ENCODE measurements around the gene SUSD4. TPM values are rescaled to one million over a fixed set of nuclear protein-coding genes. Genes with fewer than 3 reads are reported as not detected.

The SUSD4 gene
- total RNA-seq, 1 donor from 2014 or later, result 11.2 TPM

DNA sequence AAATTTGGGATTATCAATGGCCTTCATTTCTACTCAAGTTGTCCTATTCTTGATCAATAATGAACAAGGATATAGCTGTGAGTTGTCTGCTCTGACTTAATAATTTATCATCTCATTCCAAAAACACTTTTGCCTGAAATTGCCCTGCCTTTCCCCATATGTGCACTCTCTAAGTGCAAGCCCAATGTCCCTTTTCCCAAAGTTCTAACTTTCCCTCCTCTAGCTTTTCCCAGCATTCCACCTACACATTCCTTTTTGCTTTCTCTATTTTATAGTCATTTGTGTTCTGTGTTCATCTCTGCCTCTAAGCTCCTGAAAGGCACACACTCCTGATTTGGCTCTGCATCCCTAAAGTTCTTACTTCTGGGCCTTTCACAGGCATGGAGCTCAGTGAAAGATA, 34.7 kb downstream of the SUSD4 start:
- no peak for DNase-seq

DNA sequence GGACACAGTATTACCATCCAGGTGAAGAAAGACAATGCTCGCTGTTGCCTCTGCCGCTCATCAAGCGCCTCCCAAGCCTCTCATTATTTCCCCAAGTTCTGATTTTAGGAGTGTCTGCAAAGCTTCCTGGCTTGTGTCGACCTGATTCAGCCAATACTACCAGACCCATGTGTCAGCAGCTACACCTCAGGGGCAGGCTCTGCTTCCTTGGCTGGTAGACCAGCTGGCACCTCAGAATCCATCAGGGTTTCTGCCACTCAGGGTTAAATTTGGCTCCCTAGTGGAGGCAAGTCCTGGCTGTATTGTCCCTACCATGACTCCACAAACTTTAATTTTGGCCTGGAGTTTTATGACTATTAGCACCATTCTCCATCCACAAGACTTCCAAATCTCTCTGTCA, 35.4 kb downstream of the SUSD4 start:
- no peak for DNase-seq

DNA sequence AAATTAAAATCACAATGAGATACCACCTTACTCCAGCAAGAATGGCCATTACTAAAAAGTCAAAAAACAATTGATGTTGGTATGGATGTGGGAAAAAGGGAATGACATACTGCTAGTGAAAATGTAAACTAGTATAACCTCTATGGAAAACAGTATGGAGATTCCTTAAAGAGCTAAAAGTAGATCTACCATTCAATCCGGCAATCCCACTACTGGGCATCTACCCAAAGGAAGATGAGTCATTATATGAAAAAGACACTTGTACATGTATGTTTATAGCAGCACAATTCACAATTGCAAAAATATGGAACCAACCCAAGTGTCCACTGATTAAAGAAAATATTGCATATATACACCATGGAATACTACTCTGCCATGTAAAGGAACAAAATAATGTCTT, 37.2 kb downstream of the SUSD4 start:
- DNase-seq, result no peak

DNA sequence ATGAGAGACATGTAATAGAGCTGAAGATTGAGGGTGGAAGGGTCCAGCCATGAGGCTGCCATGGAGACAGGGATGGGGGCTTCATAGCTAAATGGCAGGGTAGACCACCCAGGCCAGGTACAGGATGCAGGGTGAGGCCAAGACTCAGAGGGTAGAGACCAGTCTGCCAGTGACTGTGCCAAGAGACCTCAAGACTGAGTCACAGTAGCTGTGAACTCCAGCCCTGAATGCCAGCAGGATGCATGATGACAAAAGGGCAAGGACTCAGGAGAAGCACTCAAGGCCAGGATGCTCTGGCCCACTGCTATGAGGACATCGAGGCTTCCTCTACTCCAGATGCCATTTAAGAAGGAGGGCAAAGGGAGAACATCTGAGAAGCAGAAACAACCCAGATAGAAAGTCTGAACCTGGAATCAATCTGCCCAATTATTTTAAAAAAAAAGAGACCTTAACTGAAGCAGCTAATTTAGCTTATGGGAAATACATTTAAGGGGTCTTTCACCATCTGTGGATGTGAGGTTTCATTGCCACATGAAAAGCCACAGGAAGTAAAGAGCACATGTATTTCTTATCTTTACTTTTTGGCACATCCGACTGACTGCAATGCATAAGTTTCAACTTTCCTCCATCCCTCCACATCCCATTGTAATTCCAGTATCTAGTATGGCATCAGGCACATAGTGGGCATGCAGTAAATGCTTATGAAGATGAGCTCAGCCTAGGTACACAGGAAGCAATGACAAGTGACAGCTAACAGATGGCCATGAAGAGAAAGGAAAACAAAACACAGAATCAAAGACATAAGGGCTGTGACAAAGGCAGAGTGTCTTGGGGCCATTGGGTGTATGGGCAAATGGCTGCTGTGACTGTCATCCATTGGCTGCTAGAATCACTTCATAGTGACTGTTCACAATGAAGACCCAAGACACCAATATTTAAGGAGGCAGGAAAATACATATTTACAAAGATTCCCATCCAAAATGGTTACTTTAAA, 40.2 kb downstream of the SUSD4 start:
- DNase-seq, result no peak

DNA sequence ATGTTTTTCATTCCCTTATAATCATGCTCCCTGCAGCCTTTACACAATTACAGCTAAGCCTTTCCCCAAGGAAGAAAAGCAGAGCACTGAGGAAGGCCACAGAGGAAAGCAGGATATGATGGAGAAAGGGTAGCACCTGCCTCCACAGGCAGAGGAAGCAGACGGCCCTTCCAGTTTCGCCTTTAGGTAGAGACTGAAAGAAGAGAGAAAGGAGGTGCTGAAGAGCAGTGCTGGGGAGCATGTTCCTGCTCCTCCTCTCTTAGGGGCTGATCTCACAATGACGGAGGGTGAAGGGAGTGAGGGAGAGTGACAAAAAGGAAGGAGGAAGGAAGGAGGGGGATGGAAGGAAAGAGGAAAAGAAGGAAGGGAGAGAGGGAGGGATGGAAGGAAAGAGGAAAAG, 41.1 kb downstream of the SUSD4 start:
- no peak for DNase-seq

DNA sequence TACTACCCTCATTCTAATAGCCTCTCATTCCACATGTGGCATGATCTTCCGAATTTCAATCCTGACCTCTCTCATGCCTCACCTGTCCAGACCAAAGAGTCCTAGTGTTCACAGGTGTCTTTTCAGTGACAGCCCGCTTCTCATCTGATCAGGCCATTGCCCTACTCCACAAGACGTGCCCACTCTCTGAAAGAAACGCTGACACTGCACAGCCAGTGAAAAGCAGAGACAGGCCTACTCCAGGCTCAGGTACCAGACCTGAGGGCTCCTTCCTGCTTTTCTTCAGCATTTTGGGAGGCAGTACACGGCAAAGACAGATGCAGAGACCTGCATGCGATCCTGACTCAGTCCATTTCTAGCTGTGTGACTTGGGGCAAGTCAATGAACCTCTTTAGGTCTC, 43.0 kb downstream of the SUSD4 start:
- DNase-seq, result no peak

DNA sequence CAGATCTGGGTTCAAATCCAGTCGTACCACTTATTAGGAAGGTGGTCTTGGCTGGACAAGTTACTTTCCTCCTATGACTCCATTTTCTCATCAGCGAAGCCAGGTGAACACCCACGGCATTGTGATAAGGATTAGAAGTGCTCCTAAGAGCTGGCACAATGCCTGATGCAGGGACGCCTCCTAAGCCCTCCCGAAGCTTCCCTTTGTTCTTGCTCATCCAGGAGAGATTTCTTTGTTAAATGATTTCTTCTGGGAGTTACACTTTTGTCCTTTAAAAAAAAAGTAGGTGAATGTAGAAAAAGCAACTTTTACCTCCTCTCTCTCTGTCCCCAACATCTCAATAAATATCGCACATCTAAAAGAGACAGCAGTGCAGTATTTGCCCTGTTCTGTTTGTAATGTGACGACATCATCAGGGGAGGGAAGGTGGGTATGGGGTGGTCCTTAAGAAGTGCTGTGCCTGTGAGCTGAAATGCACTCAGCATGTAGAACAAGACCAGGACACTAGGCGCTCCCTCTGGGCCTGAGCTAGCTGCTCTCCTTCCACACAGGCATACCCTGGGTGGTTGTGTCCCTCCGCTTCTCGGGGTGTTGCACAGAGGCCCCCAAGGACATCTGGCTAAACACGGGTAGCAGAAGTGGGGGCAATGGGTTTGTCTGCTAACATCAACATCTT, 43.9 kb downstream of the SUSD4 start:
- no peak for DNase-seq

DNA sequence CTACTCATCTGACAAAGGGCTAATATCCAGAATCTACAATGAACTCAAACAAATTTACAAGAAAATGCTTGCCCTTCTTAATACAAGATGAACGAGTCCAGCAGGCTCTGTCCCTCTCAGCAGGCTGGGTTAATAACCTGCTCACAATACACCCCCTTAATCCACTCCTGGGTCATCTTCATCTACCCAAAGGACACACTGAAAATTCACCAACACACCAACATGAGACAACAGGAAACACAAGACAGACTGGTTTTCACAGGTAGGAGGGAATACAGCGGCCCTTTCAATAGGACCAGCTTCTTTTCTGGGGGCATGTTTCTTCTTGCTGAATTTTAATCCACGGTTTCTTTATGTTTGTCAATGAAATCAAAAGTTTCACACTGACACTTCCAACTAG, 44.6 kb downstream of the SUSD4 start:
- DNase-seq, result no peak

DNA sequence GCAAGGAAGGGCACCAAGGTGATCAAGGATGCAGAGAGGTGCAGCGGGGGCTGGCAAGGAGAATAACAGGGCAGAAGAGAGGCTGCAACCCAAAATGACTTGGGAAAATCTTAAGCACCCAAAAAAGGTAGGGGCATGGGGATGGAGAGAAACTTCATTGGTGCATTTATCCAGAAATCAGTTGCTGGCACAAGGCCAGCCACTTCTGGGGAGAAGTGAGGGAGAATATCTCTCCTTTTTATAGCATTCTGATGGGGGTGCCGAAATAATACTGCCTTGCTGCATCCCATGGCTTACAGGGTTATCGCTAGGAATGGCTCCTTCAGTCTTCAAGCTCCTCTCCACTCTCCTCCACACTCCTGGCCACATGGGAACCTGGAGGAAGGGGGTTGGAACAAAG, 47.9 kb downstream of the SUSD4 start:
- no peak for DNase-seq

DNA sequence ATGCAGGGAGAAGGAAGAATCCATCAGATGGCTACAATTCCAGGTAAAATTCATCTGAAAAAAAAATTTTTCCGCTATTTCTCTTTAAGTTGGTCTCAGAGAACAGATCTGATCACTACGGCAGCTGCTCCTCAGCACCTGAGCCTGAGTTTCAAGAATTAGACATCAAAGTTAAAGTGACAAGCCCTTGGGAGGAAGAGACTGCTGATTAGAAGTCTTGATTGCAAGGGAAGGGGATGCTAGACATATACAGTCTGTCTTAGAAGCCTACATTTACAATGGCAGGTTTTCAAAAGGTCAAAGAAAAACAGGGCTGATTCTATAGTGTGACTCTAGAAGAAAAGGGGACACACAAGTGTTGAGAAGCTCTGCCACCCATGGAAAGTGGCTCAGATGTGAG, 48.3 kb downstream of the SUSD4 start:
- no peak for DNase-seq

DNA sequence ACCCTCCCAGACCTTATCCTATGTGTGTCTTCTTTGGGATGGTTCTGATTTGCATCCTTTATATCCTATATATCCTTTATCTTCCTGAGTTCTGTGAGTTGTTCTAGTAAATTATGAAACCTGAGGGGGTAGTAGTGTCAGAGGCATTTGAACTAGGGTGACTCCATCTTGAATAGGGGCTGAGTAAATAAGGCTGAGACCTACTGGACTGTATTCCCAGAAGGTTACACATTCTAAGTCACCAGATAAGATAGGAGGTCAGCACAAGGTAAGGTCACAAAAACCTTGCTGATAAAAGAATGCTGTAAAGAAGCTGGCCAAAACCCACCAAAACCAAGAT, 50.6 kb downstream of the SUSD4 start:
- DNase-seq, result no peak

DNA sequence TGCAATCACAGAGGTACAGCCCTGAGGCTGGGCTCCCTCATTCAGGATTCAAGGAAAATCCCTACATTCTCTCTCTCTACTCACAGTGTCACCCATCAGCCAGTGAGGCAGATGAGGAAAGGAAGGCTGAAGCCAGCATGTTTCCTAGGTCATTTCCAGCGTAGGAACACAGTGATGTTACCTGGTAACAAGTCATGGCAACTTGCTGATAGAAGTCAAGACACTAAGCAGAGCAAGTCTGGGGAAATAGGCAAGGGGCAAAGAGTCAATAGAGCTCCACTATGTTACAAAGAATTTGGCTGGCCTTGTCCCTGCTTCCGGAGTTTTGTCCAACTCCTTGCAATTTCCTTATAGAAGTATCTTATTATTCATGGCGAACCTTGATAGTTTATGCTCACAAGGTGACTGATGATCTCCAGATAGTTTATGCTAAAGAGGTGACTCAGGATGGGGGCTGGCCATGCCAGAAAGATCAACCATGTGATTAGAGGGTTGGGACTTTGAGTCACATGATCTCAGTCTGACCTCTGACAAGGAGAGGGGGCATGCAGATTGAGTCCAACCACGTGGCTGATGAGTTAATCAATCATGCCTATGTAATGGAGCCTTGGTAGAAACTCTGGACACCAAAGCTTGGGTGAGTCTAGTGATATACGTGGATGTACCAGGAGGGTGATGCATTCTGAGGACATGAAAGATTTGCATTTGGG, 51.1 kb downstream of the SUSD4 start:
- no peak for DNase-seq

DNA sequence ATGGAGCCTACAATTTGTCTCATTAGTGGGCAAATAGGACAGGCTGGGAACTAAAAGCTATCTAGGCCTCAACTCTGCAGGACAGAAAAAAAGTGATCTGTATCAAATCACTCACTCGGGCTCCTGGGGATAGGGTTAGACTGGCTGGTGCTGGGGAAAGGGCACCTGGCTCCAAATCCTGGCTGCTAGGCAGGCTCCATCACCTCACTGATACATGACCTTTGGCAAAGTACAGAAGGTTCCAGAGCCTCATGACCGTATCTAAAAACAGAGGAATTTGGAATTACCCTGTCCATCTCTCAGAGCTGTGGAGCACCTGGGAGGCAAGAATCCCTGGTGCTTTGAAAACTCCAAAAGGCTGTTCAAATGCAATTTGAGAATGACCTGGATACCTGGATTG, 51.7 kb downstream of the SUSD4 start:
- DNase-seq, result no peak

DNA sequence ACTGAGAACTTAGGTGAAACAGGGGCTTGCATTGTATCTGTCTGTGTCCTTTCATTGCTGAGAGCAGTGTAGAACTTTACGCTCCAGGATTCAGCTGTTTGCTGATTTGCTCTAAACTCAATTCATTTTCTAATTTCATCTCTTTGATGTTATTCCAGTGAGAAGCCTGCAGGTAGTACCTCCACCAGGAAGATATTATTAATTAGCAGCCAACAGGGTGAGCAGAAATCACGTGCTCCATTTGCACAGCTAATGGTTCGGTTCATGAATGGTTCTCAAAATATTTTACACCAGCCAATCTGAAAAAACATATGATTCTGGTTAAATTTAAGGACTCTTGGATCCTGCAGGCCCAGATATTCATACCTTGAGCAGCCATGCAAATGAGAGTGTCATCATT, 52.1 kb downstream of the SUSD4 start:
- DNase-seq, result no peak

DNA sequence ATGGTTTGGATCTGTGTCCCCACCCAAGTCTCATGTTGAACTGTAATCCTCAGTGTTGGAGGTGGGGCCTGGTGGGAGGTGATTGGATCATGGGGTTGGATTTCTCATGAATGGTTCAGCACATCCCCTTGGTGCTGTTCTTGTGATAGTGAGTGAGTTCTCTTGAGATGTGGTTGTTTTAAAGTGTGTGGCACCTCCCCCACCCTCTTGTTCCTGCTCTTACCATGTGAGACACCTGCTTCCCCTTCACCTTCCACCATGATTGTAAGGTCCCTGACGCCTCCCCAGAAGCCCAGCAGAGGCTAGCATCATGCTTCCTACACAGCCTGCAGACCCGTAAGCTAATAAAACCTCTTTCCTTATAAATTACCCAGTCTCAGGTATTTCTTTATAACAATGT, 55.8 kb downstream of the SUSD4 start:
- DNase-seq, result no peak

DNA sequence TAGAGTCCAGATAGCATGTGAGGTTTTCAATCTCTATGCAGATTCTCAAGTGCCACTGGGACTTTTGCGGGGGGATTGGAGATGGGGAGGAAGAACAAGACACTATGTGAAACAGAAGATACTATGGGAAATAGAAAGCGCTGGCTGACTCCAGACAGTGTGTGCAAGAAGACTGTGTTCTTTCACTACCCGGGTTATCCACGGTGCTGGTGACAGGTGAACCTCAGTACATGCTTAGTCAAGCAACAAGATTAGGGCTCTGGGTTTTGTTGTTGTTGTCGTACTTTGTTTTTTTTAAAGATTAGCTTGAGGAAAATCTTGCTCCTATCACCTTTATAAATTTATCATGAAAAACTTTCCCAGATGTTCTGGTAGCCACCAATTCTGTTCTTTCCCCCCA, 56.4 kb downstream of the SUSD4 start:
- DNase-seq, result no peak

DNA sequence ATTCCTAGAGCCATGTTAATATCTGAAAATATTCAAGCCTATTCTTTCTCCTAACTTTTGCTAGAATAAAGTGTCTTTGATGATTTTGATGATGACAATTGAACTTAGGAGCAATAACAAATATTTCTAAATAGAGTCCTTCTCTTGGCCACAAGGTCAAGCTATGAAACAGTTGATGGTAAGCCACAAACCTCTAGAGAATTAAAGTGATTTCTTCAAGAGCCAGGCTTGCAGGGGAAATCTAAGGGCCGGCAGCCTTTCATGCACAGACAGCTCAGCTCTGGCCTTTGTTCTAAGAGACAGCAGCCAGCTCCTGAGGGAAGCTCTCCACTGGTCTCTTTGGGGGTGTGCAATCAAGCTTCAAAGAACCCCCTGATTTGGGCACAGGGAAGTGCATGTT, 59.0 kb downstream of the SUSD4 start:
- no peak for DNase-seq

DNA sequence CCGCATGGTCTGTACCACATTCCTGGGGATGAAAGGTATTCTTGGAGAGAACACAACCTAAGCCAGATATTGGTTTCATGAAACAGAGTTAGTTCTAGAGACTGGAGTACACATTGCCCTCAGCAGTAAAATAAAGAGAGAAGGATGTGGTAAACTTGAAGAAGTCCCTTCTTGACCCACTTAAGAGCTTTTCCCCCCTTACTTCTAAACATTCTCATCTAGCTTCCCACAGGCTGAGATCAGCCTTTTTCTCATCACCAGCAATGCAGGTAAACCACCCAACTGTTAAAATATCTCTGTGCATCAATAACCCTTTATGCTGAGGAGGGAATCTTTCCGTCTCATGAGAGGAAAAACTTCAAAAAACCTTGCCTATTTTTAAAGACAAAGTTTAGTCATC, 62.6 kb downstream of the SUSD4 start:
- no peak for DNase-seq

DNA sequence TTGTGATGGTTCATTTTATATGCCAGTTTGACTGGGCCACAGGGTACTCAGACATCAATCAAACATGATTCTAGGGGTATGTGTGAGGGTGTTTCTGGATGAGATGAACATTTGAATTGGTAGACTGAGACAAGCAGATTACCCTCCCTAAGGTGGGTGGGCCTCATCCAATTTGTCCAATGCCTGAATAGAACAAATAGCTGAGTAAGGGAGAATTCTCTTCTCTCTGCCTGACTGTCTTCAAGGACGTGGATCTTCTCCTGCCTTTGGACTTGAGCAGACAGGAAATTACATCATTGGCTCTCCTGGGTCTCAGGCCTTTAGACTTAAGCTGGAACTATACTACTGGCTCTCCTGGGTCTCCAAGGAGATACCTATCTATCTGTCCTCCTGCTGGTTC, 64.4 kb downstream of the SUSD4 start:
- no peak for DNase-seq

DNA sequence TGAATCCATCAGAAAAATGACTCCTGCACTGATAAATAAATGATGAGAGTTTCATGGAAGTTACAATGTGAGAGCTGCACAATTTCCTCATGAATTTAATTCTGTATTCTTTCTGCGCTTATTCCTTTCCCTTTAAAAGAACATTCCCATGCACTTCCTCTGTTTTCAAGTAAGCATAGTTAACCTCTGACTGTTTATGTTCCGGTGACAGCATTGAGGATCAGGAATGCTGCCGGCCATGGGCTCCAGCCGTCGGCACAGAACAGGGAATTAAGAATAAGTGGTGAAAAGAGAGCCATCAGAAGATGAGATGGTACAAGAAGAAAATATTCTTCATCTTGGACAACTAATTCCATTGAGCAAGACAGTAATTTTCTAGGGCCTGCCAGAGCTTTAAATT, 65.3 kb downstream of the SUSD4 start:
- no peak for DNase-seq

DNA sequence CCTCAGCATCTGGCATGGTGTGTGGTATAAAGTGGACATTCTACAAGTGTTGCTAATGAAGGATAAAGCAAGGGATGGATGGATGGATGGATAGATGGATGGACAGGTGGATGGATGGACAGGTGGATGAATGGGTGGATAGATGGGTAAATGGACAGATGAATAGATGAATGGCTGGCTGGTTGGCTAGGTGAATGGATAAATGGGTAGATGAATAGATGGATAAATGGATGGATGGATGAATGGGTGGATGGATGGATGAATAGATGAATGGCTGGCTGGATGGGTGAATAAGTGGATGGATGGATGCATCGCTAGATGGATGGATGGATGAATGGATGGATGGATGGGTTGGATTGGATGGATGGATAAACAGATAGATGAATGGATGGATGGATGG, 66.2 kb downstream of the SUSD4 start:
- DNase-seq, result no peak

DNA sequence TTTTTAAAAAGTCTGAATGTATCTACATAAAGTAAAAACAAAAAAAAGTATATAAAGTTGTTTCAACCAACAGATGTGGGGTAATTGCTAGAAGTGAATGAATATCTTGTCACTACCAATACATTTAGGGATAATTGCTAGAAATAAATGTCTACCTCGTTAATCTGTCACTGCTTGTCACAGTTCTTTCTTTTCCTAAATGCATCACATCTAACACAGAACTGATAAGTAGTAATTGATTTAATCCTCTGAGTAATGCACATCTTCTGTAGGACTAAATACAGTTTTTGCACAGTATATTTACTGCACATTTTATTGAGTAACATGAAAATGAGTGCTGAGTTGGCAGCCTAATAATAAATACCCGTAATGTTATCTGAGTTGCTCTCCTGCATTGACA, 72.2 kb downstream of the SUSD4 start:
- no peak for DNase-seq

DNA sequence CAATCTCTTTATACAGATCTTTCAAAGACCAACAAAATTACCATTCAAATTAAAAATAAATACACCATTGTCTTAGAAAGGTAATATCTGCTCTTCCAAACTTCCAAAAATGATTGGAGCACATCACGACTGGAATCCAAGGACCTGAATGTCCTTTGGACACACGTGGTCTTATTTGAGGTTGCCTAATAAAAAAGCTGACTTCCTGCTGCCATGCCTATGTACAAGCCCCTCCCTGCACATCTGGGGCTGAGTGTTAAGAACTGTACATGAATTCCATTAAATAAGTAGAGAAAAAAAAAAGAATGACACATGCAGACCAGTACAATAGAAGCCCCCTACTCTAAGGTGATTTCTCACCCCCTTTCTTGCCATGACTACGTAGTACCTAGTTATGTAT, 73.6 kb downstream of the SUSD4 start:
- DNase-seq, result no peak
